ENCODE measurements around the gene DLEC1.

Gene DLEC1

GRCh38 chr3:38114052-38114874 is 75.3 kb downstream of the DLEC1 start:
- DNase-seq: no peak

DNA sequence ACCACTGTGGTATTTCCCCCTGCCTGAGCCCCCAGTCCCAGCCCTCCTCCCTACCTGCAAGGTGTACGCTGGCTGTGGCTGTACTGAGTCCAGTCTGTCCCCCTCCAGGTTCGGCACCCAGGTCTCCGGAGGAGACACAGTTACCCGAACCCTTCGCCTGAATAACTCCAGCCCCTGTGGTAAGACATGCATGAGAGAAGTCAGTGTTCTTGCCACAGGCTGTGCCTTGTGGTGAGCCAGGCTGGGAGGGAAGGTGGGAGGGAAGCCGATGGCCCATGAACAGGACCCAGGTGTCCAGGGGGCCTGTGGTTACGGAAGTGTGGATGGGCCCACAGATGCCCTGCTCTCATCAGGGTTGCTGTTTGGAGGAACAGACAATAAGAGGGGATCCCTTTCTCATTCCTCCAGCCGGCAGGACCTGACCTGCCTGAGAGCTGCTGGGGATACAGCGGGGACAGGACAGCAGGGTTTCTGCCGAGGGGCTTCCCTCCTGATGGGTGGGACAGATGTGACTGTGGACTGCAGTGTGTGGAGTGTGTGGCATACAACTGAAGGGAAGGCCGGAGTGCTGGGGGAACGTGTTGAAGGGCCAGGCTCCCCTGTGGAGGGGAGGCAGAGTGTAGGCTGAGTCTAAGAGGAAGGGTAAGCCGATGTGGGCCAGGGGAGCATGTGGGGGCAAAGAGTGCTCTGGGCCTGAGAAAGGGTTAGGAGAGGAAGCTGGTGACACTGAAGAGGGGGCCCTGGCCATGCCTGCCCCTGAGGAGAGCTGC is 76.1 kb downstream of the DLEC1 start:
- no peak for DNase-seq

DNA sequence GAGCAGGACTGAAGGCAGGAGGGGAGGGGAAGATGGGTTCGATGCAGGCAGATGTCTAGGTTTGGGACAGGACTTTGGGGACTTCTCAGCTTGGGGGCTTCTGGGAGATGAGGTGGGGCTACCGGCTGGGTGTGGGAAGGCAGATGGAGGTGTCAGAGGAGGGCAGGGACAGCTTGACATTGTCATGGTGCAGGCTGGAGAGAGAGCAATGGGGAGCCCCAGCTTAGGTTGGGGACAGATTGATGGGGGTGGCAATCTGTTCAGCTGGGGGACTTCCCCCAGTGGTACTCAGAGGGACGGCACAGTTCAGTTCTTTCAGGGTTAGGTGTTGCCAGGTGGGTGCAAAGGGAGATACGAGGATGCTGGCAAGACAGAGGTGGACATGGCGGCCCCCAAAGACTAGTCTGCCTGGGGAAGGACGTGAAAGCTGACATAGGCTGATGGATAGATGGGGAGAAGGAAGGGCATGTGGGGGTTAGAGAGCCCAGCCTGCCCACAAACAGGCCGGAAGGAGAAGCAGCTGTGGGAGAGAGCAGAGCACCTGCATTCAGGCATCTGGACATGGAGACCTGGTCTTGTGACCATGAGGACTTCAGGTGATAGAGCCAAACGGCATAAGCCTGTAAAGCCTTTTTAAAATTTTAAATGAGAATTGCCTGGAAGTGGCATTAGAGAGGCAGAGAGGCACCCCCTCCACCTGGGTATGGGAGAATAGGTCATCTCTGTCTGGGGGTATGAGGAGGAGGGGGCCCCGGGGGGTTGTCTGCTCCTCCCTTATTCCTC is 76.8 kb downstream of the DLEC1 start:
- no peak for DNase-seq

- no peak for DNase-seq
Observed at GRCh38 chr3:38116471-38117162, 77.6 kb downstream of the DLEC1 start.

- DNase-seq: no peak
Observed at GRCh38 chr3:38117163-38117716, 78.2 kb downstream of the DLEC1 start.

DNA sequence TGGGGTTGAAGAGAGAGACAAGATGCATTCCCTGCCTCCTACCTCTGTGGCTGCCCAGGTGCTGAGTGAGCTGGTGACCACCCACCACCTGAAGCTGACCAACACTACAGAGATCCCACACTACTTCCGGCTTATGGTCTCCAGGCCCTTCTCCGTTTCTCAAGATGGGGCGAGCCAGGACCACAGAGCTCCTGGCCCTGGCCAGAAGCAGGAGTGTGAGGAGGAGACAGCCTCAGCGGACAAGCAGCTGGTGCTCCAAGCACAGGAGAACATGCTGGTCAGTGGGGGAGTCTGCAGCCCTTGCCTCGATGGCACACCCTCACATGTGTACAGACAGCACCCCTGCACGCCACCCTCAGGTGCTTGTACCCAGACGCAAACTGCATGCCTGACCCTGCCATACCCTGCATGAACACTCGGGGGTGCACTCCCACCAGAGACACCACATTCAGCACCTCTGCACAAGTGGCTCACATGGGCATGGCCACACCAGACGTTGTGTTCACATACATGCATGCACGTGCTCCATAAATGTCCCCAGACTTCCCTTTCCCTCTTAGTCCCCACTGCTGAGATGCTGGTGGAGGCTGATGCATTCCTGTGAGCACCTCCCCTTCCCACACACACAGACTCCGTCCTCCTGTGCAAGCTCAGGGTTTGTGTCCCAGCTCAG is 78.9 kb downstream of the DLEC1 start:
- DNase-seq: peak; percentile 64 to 69

DNA sequence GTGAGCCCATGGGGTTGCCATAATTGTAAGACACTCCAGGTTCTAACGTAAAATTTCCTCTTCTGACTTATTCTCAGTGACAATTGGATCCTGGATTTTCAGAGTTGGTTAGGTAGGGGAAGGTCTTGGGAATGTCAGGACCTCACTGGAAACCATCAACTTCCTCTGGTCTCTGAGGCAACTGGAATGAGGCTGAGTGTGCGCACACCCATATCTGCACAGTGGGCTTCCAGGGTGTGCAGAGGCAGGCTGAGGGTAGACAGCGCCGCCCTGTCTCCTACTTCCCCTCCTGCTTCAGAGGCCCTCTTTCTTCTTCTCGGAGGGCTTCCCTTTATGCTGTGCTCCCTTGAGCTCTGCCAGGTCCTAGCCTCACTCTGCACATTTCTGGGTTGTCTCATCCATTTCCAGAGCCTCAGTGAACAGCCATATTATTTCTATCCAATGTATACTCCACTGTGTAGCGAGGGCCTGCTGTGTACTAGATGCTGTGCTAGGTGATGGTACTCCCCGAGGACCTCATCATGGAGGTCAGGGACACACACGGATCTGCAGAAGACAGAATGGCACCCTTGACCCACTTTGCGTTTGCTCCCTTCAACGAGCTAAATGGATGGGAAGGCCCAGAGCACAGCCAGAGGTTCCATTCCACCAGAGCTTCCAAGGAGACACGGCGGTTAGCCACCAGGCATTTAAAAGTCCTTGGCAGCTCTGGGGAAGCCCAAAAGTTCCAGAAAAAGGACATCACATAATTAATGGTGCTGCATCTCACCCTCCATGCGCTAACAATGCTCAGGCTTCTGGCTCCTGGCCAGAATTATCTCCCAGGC is 79.6 kb downstream of the DLEC1 start:
- no peak for DNase-seq

- DNase-seq: no peak
Observed at GRCh38 chr3:38119248-38119544, 80.2 kb downstream of the DLEC1 start.

- no peak for DNase-seq
Observed at GRCh38 chr3:38119821-38120692, 81.0 kb downstream of the DLEC1 start.

DNA sequence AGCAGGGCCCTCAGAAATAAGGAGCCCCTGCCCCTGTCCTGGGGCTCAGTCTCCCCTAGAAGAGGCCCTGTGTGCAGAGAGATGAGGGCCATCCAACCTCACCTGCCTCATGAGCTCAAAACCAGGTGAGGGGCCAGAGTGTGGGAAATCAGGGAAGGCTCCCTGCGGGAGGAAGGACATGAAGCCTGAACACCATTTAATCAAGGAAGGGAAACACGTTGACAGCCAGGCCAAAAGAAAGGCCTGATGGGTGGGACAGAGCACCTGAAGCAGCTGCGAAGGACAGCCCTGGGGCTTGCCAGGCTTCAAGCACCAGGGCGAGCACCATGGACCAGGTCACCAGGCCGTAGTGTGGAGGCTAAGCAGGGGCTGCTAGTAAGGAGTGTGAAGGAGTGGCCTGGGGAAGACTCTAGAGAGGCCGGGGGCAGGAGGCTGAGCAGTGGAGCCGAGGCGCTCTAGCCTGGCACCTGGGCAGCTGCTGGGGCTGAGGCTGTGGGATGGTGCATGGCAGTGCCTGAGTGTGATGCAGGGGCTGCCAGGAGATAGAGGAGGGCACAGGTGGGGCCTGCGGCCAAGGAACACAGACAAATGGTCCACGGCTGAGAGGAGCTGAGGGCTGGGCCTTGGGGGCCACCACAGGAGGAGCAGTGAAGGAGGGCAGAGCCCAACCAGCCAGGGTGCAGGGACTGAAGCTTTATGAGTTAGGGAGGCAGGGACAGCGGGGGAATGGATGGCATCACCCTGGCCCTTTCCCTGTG is 81.9 kb downstream of the DLEC1 start:
- DNase-seq: no peak

DNA sequence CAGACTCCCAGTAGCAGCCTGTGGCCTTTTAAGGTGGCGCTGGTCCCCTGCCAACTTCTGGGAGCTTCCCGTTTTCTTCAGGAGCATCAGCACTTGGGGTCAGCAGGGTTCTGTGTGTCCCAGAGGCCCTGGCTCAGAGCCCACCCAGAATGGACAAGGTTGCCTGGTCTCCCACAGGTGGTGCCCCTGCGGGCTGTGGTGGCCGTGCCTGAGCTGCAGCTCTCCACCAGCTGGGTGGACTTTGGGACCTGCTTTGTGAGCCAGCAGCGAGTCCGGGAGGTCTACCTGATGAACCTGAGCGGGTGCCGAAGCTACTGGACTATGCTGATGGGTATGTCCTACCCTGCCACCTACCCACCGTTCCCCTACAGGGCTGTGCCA is 82.4 kb downstream of the DLEC1 start:
- no peak for DNase-seq

- DNase-seq: no peak
Observed at GRCh38 chr3:38121832-38122461, 82.9 kb downstream of the DLEC1 start.

DNA sequence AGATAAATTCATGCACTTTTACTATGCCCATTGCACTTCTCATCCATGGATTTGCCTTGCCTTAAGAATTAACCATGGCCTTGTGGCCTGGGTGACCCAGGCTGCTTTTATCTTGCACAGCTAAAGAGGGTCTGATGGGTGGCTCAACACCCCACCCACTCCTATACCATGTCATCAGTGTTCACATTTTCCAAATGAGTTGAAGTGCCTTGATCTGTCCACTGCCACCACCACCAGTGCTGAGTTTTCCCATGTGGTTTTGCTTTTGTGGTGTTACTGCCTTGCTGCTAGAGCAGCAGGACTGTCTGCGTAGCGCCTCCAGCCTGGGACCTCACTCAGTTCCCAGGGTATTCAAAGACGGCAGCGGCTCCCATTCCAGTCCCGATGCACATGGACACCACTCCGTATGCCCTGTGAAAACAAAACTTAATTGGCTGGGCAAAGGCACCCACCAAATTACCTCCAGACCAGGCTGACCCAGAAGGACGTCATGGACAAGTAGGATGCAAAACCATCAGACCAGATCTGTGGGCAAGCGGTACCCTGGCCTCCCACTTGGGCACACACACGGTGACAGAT is 83.8 kb downstream of the DLEC1 start:
- DNase-seq: no peak

- DNase-seq: no peak
Observed at GRCh38 chr3:38124324-38125122, 85.5 kb downstream of the DLEC1 start.

DNA sequence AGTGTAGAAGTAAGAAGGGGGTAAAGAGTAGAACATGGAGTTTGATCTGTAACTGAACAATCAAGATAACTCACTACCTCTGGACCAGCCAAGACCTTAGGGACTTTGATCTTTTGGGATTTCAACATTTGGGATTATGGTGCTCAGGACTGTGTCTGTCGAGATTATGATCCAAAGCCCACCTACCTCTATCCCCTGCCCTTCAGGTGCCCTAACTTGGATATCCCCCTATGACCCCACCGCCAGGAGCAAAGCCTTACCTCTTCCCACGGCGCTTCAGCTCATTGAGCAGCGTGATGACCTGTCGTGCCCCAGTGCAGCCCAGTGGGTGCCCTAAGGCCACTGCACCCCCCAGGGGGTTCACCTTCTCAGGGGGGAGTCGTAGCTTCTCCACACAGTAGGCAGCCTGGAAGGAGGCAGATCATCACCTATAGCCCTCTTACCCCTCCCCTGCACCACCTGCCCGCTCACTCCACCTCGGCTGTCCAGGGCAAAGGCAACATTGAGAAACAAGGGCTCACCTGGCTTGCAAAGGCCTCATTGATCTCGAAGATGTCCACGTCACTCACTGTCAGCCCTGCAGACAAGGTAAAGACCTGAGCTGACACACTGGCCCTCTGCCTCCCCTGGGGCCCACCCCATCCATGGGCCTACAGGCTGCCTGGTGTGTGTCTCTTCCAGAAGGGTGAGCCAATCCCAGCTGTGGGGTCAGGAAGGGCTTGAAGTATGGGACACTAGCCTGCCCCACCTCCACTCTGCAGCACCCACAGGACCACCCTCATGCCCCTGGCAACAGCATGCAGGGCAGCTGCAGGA is 86.5 kb downstream of the DLEC1 start:
- DNase-seq: no peak

- no peak for DNase-seq
Observed at GRCh38 chr3:38126121-38126892, 87.3 kb downstream of the DLEC1 start.

Measured in activated CD4-positive, alpha-beta T cell treated with anti-CD3 and anti-CD28 coated beads, Interleukin-2, amount 50 U/mL, for 4 hours (primary cell).